ENCODE data around the gene GLT8D2.

- TF ChIP-seq CTCF (conservative IDR thresholded peaks at IDR 0.05 in 1 of 2, IDR thresholded peaks at IDR 0.05 in 1 of 2; ENCODE audit: low read depth in 1 of 2, low read length in 2 of 2) (no peak), EZH2 (IDR thresholded peaks at IDR 0.05; ENCODE audit: low read length, missing control alignments) (no peak)
Observed at GRCh38 chr12:103996595-103996994, 53.4 kb downstream of the GLT8D2 start.

All from fibroblast of lung (primary cell).